Measurements from ENCODE around the gene GRB14. TPM values are rescaled to one million over a fixed set of nuclear protein-coding genes. Genes with fewer than 3 reads are reported as not detected.
"Not testable (repeated sequence)": the region's sequence is repeated elsewhere in the genome, so short reads cannot be mapped to it uniquely, and the experiment has no call there.

Gene GRB14
- total RNA-seq, 1 donor from 2014 or later: 8.9 TPM

DNA sequence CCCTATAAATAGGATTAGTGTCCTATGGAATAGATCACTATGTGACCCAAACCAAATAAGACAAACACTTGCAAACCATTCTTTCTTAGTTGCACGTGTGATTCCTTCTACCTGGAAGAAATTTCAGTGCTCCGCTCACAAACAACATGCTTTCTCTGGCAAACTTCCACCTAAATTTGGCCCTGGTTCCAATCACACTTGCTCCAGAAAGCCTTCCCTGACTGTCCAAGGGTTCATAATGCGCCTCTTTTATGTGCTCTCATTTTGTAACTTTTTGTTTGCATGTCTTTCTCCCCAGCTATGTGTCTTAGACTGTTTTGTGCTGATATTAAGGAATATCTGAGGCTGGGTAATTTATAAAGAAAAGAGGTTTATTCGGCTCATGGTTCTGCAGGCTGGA lies 69.8 kb downstream of the GRB14 start:
- no peaks in the 10 kb centered on the region for H3K36me3 ChIP-seq
- no peak for ATAC-seq
- intact Hi-C loops (cut with DNase I): no loop called here

DNA sequence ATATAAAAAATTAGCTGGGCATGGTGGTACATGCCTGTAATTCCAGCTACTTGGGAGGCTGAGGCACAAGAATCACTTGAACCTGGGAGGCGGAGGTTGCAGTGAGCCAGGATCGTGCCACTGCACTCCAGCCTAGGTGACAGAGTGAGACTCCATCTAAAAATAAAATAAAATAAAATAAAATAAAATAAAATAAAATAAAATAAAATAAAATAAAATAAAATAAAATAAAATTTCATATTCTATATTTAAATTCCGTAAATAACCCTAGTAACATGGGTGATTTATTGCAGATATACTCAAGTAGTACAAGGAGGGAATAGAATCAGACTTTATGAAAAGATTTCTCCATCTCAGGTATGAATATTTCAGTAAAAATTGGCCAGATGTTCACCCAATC lies 71.6 kb downstream of the GRB14 start:
- DNase-seq; H3K4me1 ChIP-seq; intact Hi-C loops (cut with DNase I); H3K36me3 ChIP-seq; H3K27me3 ChIP-seq; ATAC-seq; H3K27ac ChIP-seq; H3K9me3 ChIP-seq; H3K4me3 ChIP-seq: not testable (repeated sequence)

More for the DNA sequence above, 69.8 kb downstream of the GRB14 start:
- Histone ChIP-seq H3K9me3 (no peaks in the 10 kb centered on the region), H3K27ac (no peak overlapping the region), H3K4me1 (no peaks in the 10 kb centered on the region), H3K27me3 (no peaks in the 10 kb centered on the region), H3K4me3 (no peak overlapping the region)
- DNase-seq: no peak
- TF ChIP-seq, protein P1, sequence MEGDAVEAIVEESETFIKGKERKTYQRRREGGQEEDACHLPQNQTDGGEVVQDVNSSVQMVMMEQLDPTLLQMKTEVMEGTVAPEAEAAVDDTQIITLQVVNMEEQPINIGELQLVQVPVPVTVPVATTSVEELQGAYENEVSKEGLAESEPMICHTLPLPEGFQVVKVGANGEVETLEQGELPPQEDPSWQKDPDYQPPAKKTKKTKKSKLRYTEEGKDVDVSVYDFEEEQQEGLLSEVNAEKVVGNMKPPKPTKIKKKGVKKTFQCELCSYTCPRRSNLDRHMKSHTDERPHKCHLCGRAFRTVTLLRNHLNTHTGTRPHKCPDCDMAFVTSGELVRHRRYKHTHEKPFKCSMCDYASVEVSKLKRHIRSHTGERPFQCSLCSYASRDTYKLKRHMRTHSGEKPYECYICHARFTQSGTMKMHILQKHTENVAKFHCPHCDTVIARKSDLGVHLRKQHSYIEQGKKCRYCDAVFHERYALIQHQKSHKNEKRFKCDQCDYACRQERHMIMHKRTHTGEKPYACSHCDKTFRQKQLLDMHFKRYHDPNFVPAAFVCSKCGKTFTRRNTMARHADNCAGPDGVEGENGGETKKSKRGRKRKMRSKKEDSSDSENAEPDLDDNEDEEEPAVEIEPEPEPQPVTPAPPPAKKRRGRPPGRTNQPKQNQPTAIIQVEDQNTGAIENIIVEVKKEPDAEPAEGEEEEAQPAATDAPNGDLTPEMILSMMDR (IDR thresholded peaks at IDR 0.05): no peak

GRCh38 chr2:164545484-164545883 lies 75.8 kb downstream of the GRB14 start:
- H3K36me3 ChIP-seq: no peaks in the 10 kb centered on the region
- intact Hi-C loops (cut with DNase I): no loop called here
- H3K27ac ChIP-seq: no peak overlapping the region
- H3K9me3 ChIP-seq: no peaks in the 10 kb centered on the region
- H3K4me1 ChIP-seq: no peaks in the 10 kb centered on the region
- H3K4me3 ChIP-seq: no peak overlapping the region
- TF ChIP-seq, protein P1 (IDR thresholded peaks at IDR 0.05): no peak
- DNase-seq (no peak), ATAC-seq (no peak)
- no peaks in the 10 kb centered on the region for H3K27me3 ChIP-seq

GRCh38 chr2:164542581-164543021 lies 78.7 kb downstream of the GRB14 start:
- H3K9me3 ChIP-seq: no peaks in the 10 kb centered on the region
- no peaks in the 10 kb centered on the region for H3K27me3 ChIP-seq
- H3K4me3 ChIP-seq: no peak overlapping the region
- DNase-seq: no peak
- intact Hi-C loops (cut with DNase I): no loop called here
- no peak for ATAC-seq
- H3K27ac ChIP-seq: no peak overlapping the region
- H3K4me1 ChIP-seq: no peaks in the 10 kb centered on the region
- TF ChIP-seq, protein P1 (IDR thresholded peaks at IDR 0.05): no peak
- H3K36me3 ChIP-seq: no peaks in the 10 kb centered on the region

GRCh38 chr2:164538240-164538866 lies 82.9 kb downstream of the GRB14 start:
- ATAC-seq: peak; percentile 74
- intact Hi-C loops (cut with DNase I): no loop called here
- Histone ChIP-seq H3K9me3 (no peaks in the 10 kb centered on the region), H3K36me3 (no peaks in the 10 kb centered on the region), H3K27me3 (no peaks in the 10 kb centered on the region), H3K4me3 (no peak overlapping the region), H3K4me1 (no peaks in the 10 kb centered on the region), H3K27ac (no peak overlapping the region)
- TF ChIP-seq, protein P1 (IDR thresholded peaks at IDR 0.05): peak; percentile 58
- no peak for DNase-seq

DNA sequence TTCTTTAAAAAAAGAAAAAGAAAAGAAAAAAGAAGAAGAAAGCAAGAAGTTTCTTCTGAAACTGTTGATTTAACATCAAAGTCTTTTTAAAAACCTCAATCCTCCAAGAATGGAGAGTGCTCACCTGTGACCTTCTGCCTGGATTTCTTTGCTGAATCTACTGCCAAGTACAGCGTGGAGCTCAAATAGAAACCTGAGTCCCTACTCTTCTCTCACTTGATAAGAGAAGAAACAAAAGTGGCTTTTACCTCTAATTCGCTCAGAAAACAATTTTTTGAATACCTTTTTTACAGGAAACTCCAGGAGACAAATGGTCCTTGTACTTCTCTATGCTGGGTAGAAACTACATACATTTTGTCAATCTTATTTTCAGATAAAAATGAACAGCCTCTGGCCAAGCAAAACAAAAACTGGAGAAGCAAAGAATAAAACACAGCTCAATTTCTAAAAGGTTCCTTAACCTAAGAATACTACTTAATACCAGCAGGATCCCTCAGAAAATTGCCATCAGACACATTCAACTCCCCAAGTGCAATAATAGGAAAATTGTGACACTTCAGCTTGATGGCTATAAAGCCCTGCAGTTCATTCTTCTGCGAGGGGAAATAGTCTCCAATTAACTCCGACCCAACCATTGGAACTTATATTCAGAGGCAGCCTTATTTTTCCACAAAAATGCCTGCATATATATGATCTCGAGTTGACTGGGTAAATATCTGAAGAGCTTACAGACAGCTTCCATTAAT lies 85.8 kb downstream of the GRB14 start:
- intact Hi-C loops (cut with DNase I): no loop called here
- Histone ChIP-seq H3K4me3 (no peak overlapping the region), H3K36me3 (no peaks in the 10 kb centered on the region), H3K4me1 (no peaks in the 10 kb centered on the region), H3K27ac (no peak overlapping the region), H3K27me3 (no peaks in the 10 kb centered on the region), H3K9me3 (no peaks in the 10 kb centered on the region)
- DNase-seq: no peak
- TF ChIP-seq, protein P1 (IDR thresholded peaks at IDR 0.05): no peak
- peak; percentile 52 for ATAC-seq

Data from upper lobe of right lung (tissue), 1 donor.